ENCODE measurements around the gene KCNMB4.
"Not testable (repeated sequence)": the region's sequence is repeated elsewhere in the genome, so short reads cannot be mapped to it uniquely, and the experiment has no call there.

KCNMB4 gene

GRCh38 chr12:70379846-70380245 lies 13.8 kb downstream of the KCNMB4 start:
- DNase-seq, result no peak

- no peak for DNase-seq
These were observed 17.4 kb downstream of the KCNMB4 start for GRCh38 chr12:70383484-70383883.

- no peak for DNase-seq
These were observed 17.8 kb downstream of the KCNMB4 start for GRCh38 chr12:70383886-70384285.

- DNase-seq, result no peak
These were observed 20.7 kb downstream of the KCNMB4 start for GRCh38 chr12:70386771-70387170.

GRCh38 chr12:70389678-70390077 lies 23.6 kb downstream of the KCNMB4 start:
- no peak for DNase-seq

GRCh38 chr12:70392631-70393030 lies 26.5 kb downstream of the KCNMB4 start:
- not testable (repeated sequence) for DNase-seq

GRCh38 chr12:70393787-70394499 lies 27.9 kb downstream of the KCNMB4 start:
- no peak for DNase-seq

GRCh38 chr12:70398002-70398401 lies 31.9 kb downstream of the KCNMB4 start:
- no peak for DNase-seq

GRCh38 chr12:70398862-70399261 lies 32.8 kb downstream of the KCNMB4 start:
- DNase-seq, result no peak

GRCh38 chr12:70399311-70399710 lies 33.2 kb downstream of the KCNMB4 start:
- no peak for DNase-seq

- no peak for DNase-seq
These were observed 34.0 kb downstream of the KCNMB4 start for GRCh38 chr12:70400124-70400523.

GRCh38 chr12:70402597-70402996 lies 36.5 kb downstream of the KCNMB4 start:
- no peak for DNase-seq

- DNase-seq, result no peak
These were observed 37.7 kb downstream of the KCNMB4 start for GRCh38 chr12:70403826-70404225.

GRCh38 chr12:70408004-70408790 lies 42.1 kb downstream of the KCNMB4 start:
- no peak for DNase-seq

GRCh38 chr12:70415987-70416386 lies 49.9 kb downstream of the KCNMB4 start:
- DNase-seq, result no peak

- no peak for DNase-seq
These were observed 51.0 kb downstream of the KCNMB4 start for GRCh38 chr12:70417121-70417520.

GRCh38 chr12:70418101-70418500 lies 52.0 kb downstream of the KCNMB4 start:
- no peak for DNase-seq

GRCh38 chr12:70422631-70423030 lies 56.5 kb downstream of the KCNMB4 start:
- no peak for DNase-seq

GRCh38 chr12:70426620-70427019 lies 60.5 kb downstream of the KCNMB4 start:
- DNase-seq, result no peak

GRCh38 chr12:70427611-70428010 lies 61.5 kb downstream of the KCNMB4 start:
- no peak for DNase-seq

- DNase-seq, result no peak
These were observed 64.3 kb downstream of the KCNMB4 start for GRCh38 chr12:70430400-70430799.

GRCh38 chr12:70436836-70437235 lies 70.7 kb downstream of the KCNMB4 start:
- DNase-seq, result no peak

GRCh38 chr12:70443062-70443673 lies 77.1 kb downstream of the KCNMB4 start:
- no peak for DNase-seq

GRCh38 chr12:70444903-70445302 lies 78.8 kb downstream of the KCNMB4 start:
- DNase-seq, result no peak

All from activated naive CD4-positive, alpha-beta T cell (primary cell).